Measurements from ENCODE around the gene OVOL2. TPM values are rescaled to one million over a fixed set of nuclear protein-coding genes. Genes with fewer than 3 reads are reported as not detected.

Gene OVOL2
- total RNA-seq, 1 donor from 2014 or later: not detected

GRCh38 chr20:18052856-18053255 lies 4.9 kb downstream of the OVOL2 start:
- no peak for DNase-seq
- TF ChIP-seq, protein P1, sequence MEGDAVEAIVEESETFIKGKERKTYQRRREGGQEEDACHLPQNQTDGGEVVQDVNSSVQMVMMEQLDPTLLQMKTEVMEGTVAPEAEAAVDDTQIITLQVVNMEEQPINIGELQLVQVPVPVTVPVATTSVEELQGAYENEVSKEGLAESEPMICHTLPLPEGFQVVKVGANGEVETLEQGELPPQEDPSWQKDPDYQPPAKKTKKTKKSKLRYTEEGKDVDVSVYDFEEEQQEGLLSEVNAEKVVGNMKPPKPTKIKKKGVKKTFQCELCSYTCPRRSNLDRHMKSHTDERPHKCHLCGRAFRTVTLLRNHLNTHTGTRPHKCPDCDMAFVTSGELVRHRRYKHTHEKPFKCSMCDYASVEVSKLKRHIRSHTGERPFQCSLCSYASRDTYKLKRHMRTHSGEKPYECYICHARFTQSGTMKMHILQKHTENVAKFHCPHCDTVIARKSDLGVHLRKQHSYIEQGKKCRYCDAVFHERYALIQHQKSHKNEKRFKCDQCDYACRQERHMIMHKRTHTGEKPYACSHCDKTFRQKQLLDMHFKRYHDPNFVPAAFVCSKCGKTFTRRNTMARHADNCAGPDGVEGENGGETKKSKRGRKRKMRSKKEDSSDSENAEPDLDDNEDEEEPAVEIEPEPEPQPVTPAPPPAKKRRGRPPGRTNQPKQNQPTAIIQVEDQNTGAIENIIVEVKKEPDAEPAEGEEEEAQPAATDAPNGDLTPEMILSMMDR (IDR thresholded peaks at IDR 0.05; ENCODE audit: borderline replicate concordance): no peak
- no peaks in the 10 kb centered on the region for H3K36me3 ChIP-seq
- H3K4me3 ChIP-seq: no peak overlapping the region
- peaks cover 98% of the 10 kb centered on the region for H3K27me3 ChIP-seq (ENCODE audit: low read depth)
- H3K4me1 ChIP-seq: peaks cover 14% of the 10 kb centered on the region
- no peak overlapping the region for H3K27ac ChIP-seq (replicated peaks)
- intact Hi-C loops (cut with micrococcal nuclease): no loop called here
- H3K9me3 ChIP-seq (replicated peaks): no peaks in the 10 kb centered on the region

GRCh38 chr20:18050628-18051027 lies 7.1 kb downstream of the OVOL2 start:
- intact Hi-C loops (cut with micrococcal nuclease): no loop called here

DNA sequence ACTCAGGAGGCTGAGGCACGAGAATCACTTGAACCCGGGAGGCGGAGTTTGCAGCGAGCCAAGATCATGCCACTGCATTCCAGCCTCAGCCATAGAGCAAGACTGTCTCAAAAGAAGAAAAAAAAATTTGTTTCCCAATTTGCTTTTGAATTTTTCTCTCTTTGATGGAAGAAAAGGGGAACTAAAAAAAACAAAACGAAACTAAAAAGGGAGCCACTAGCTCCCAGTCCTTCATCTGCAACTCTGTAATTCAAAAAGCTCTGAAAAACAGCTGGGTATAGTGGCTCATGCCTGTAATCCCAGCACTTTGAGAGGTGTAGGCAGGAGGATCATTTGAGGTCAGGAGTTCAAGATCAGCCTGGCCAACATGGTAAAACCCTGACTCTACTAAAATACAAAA lies 9.5 kb downstream of the OVOL2 start:
- Histone ChIP-seq H3K4me1 (no peaks in the 10 kb centered on the region), H3K4me3 (no peak overlapping the region), H3K27me3 (ENCODE audit: low read depth) (peaks cover 86% of the 10 kb centered on the region), H3K9me3 (replicated peaks) (peaks cover 7% of the 10 kb centered on the region), H3K27ac (replicated peaks) (no peak overlapping the region), H3K36me3 (no peaks in the 10 kb centered on the region)
- DNase-seq: no peak
- TF ChIP-seq, protein P1 (IDR thresholded peaks at IDR 0.05; ENCODE audit: borderline replicate concordance): no peak
- intact Hi-C loops (cut with micrococcal nuclease): no loop called here

More at GRCh38 chr20:18050628-18051027, 7.1 kb downstream of the OVOL2 start:
- no peak for DNase-seq
- Histone ChIP-seq H3K4me1 (no peaks in the 10 kb centered on the region), H3K36me3 (no peaks in the 10 kb centered on the region), H3K27ac (replicated peaks) (no peak overlapping the region), H3K27me3 (ENCODE audit: low read depth) (peaks cover 86% of the 10 kb centered on the region), H3K9me3 (replicated peaks) (no peaks in the 10 kb centered on the region), H3K4me3 (no peak overlapping the region)
- TF ChIP-seq, protein P1 (IDR thresholded peaks at IDR 0.05; ENCODE audit: borderline replicate concordance): no peak

DNA sequence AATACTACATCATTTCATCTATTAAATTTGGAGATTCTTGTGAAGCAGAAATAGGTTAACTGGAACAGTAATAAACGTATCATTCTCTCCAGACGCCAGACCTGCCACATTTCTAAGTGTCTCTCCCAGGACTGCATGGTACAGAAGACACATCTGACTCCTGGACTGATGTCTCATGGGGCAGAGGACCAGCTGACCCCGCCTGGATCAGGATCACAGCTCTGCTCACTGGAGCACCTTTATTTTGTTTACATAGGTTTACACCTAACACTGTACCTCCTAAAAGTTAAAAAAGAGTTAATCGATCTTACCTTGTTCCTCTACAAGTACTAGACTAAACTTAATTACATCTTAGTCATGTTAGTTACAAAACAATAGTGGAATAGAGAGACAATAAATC lies 11.2 kb downstream of the OVOL2 start:
- Histone ChIP-seq H3K27me3 (ENCODE audit: low read depth) (peaks cover 85% of the 10 kb centered on the region), H3K9me3 (replicated peaks) (peaks cover 15% of the 10 kb centered on the region), H3K27ac (replicated peaks) (no peak overlapping the region), H3K4me3 (no peak overlapping the region), H3K36me3 (no peaks in the 10 kb centered on the region), H3K4me1 (no peaks in the 10 kb centered on the region)
- no peak for DNase-seq
- TF ChIP-seq, protein P1 (IDR thresholded peaks at IDR 0.05; ENCODE audit: borderline replicate concordance): no peak
- intact Hi-C loops (cut with micrococcal nuclease): no loop called here

DNA sequence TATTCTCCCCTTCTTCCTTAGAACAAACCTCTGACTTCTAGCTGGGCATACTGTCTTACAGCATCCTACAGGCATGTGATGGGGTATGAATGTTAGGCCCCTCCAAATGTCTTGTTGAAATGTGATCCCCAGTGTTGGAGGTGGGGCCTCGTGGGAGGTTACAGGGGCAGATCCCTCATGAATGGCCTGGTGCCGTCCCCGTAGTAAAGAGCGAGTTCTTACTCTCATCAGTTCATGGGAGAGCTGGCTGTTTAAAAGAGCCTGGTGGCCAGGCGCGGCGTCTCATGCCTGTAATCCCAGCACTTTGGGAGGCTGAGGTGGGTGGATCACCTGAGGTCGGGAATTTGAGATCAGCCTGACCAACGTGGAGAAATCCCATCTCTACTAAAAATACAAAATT lies 15.5 kb downstream of the OVOL2 start:
- intact Hi-C loops (cut with micrococcal nuclease): no loop called here
- peaks cover 86% of the 10 kb centered on the region for H3K27me3 ChIP-seq (ENCODE audit: low read depth)

More for the DNA sequence above, 15.5 kb downstream of the OVOL2 start:
- TF ChIP-seq, protein P1 (IDR thresholded peaks at IDR 0.05; ENCODE audit: borderline replicate concordance): no peak
- no peak overlapping the region for H3K4me3 ChIP-seq
- DNase-seq: no peak
- no peak overlapping the region for H3K27ac ChIP-seq (replicated peaks)
- H3K4me1 ChIP-seq: no peaks in the 10 kb centered on the region
- peaks cover 15% of the 10 kb centered on the region for H3K9me3 ChIP-seq (replicated peaks)
- H3K36me3 ChIP-seq: no peaks in the 10 kb centered on the region

All from left ventricle myocardium inferior (tissue), 1 donor.